H9 (cell line): Measurements from ENCODE around the gene MGAT5. TPM values are rescaled to one million over a fixed set of nuclear protein-coding genes. Genes with fewer than 3 reads are reported as not detected.

Experiments
- DNase-seq: peaks from one replicate; pipeline ENCODE4 v3.0.0-alpha.2; 2017
- H2AFZ ChIP-seq: one replicate; pipeline ENCODE4 v1.6.1; 2013; ENCODE audit warnings: mild to moderate bottlenecking, low read length, control low read depth, moderate library complexity
- H2AK5ac ChIP-seq: 2 replicates; pipeline ENCODE4 v1.6.1; 2013; ENCODE audit warnings: low read length, control low read depth, mixed read lengths; ENCODE audit not compliant: insufficient read length
- H2BK120ac ChIP-seq: one replicate; pipeline ENCODE4 v1.6.1; 2013; ENCODE audit warnings: low read depth, mild to moderate bottlenecking, low read length, control low read depth, inconsistent platforms; ENCODE audit not compliant: poor library complexity, severe bottlenecking
- H2BK12ac ChIP-seq: 2 replicates; pipeline ENCODE4 v1.6.1; 2013; ENCODE audit warnings: low read length, control low read depth, mixed read lengths, low read depth; ENCODE audit not compliant: insufficient read length
- H2BK15ac ChIP-seq: 2 replicates; pipeline ENCODE4 v1.6.1; 2013; ENCODE audit warnings: low read depth, low read length, control low read depth
- H2BK20ac ChIP-seq: one replicate; pipeline ENCODE4 v1.6.1; 2013; ENCODE audit warnings: low read depth, mild to moderate bottlenecking, low read length, control low read depth, inconsistent platforms; ENCODE audit not compliant: poor library complexity, severe bottlenecking
- H2BK5ac ChIP-seq: 2 replicates; pipeline ENCODE4 v1.6.1; 2013; ENCODE audit warnings: low read length, control low read depth, mixed read lengths; ENCODE audit not compliant: insufficient read length
- H3K14ac ChIP-seq: 2 replicates; pipeline ENCODE4 v1.6.1; 2013; ENCODE audit warnings: low read length, control low read depth; ENCODE audit not compliant: insufficient read depth
- H3K18ac ChIP-seq: 2 replicates; pipeline ENCODE4 v1.6.1; 2013; ENCODE audit warnings: low read depth, mild to moderate bottlenecking, mixed read lengths, low read length, control low read depth; ENCODE audit not compliant: insufficient read length
- H3K23ac ChIP-seq: 2 replicates; pipeline ENCODE4 v1.6.1; 2013; ENCODE audit warnings: low read length, control low read depth, mixed read lengths, low read depth; ENCODE audit not compliant: insufficient read length
- H3K23me2 ChIP-seq: 2 replicates; pipeline ENCODE4 v1.6.1; 2013; ENCODE audit warnings: low read depth, mild to moderate bottlenecking, mixed read lengths, low read length, control low read depth; ENCODE audit not compliant: insufficient read length, poor library complexity, severe bottlenecking
- H3K27ac ChIP-seq: 2 replicates; pipeline ENCODE4 v1.5.1; 2013; ENCODE audit warnings: low read length, control low read depth, mixed read lengths, low read depth; ENCODE audit not compliant: insufficient read length
- H3K27me3 ChIP-seq: 2 replicates; pipeline ENCODE4 v1.6.1; 2013; ENCODE audit warnings: low read length, control low read depth, inconsistent platforms; ENCODE audit not compliant: insufficient read depth
- H3K4ac ChIP-seq: 2 replicates; pipeline ENCODE4 v1.6.1; 2013; ENCODE audit warnings: low read depth, mild to moderate bottlenecking, control low read depth, inconsistent platforms, low read length, moderate library complexity
- H3K4me1 ChIP-seq: 2 replicates; pipeline ENCODE4 v1.6.1; 2013; ENCODE audit warnings: low read length, control low read depth, inconsistent platforms; ENCODE audit not compliant: insufficient read depth
- H3K4me2 ChIP-seq: 2 replicates; pipeline ENCODE4 v1.6.1; 2013; ENCODE audit warnings: low read length, control low read depth, mixed read lengths; ENCODE audit not compliant: insufficient read length, insufficient read depth
- H3K56ac ChIP-seq: 2 replicates; pipeline ENCODE4 v1.6.1; 2013; ENCODE audit warnings: low read depth, mild to moderate bottlenecking, mixed read lengths, low read length, control low read depth; ENCODE audit not compliant: insufficient read length
- H3K79me1 ChIP-seq: 2 replicates; pipeline ENCODE4 v1.6.1; 2013; ENCODE audit warnings: low read depth, mild to moderate bottlenecking, moderate library complexity, low read length, control low read depth, inconsistent platforms; ENCODE audit not compliant: insufficient read depth, poor library complexity, severe bottlenecking
- H3K79me2 ChIP-seq: 2 replicates; pipeline ENCODE4 v1.6.1; 2013; ENCODE audit warnings: low read length, control low read depth, inconsistent platforms; ENCODE audit not compliant: insufficient read depth
- H3K9ac ChIP-seq: 2 replicates; pipeline ENCODE4 v1.6.1; 2013; ENCODE audit warnings: low read length, control low read depth, mixed read lengths; ENCODE audit not compliant: insufficient read length; ENCODE audit errors: extremely low read depth
- H3K9me3 ChIP-seq: one replicate; pipeline ENCODE4 v1.6.1; 2013; ENCODE audit warnings: low read depth, low read length, inconsistent platforms; ENCODE audit not compliant: control insufficient read depth
- H3T11ph ChIP-seq: one replicate; pipeline ENCODE4 v1.6.1; 2013; ENCODE audit warnings: mild to moderate bottlenecking, low read length, control low read depth, inconsistent platforms
- H4K20me1 ChIP-seq: one replicate; pipeline ENCODE4 v1.6.1; 2013; ENCODE audit not compliant: control insufficient read depth, insufficient read length, insufficient read depth
- H4K5ac ChIP-seq: 2 replicates; pipeline ENCODE4 v1.6.1; 2013; ENCODE audit warnings: low read depth, mild to moderate bottlenecking, mixed read lengths, low read length, control low read depth; ENCODE audit not compliant: insufficient read length
- H4K8ac ChIP-seq: replicated peaks from 2 replicates; pipeline ENCODE4 v1.6.1; 2013; ENCODE audit warnings: low read length, control low read depth, mixed read lengths, low read depth; ENCODE audit not compliant: insufficient read length
- H4K91ac ChIP-seq: 2 replicates; pipeline ENCODE4 v1.6.1; 2013; ENCODE audit warnings: low read depth, mild to moderate bottlenecking, moderate library complexity, mixed read lengths, low read length, control low read depth; ENCODE audit not compliant: insufficient read length
- H3K27ac Mint-ChIP-seq, 3 experiments: 2 replicates in 2 of 3; 3 replicates in 1 of 3; pipeline ENCODE4 v1.8.0; 2020 to 2021; ENCODE audit warnings: mixed read lengths in 3 of 3, mild to moderate bottlenecking in 1 of 3, moderate library complexity in 1 of 3
- H3K27me3 Mint-ChIP-seq: 2 replicates; pipeline ENCODE4 v1.8.0; 2021; ENCODE audit warnings: low read depth, mild to moderate bottlenecking, moderate library complexity, mixed read lengths
- H3K36me3 Mint-ChIP-seq, 3 experiments: 2 replicates in 2 of 3; 3 replicates in 1 of 3; pipeline ENCODE4 v1.8.0; 2020 to 2021; ENCODE audit warnings: low read depth in 3 of 3, mixed read lengths in 3 of 3; ENCODE audit not compliant: insufficient read depth in 1 of 3
- H3K4me1 Mint-ChIP-seq, 2 experiments: 2 replicates each; pipeline ENCODE4 v1.8.0; 2020; ENCODE audit warnings: mixed read lengths in 2 of 2
- H3K4me3 Mint-ChIP-seq, 2 experiments: 2 replicates in 1 of 2; 3 replicates in 1 of 2; pipeline ENCODE4 v1.8.0; 2020 to 2021; ENCODE audit warnings: mild to moderate bottlenecking in 2 of 2, mixed read lengths in 2 of 2, moderate library complexity in 1 of 2
- H3K9me3 Mint-ChIP-seq, 2 experiments: 2 replicates in 1 of 2; 3 replicates in 1 of 2; pipeline ENCODE4 v1.8.0; 2020; ENCODE audit warnings: mild to moderate bottlenecking in 2 of 2, mixed read lengths in 2 of 2, moderate library complexity in 1 of 2
- WGBS: extraction: QIAGEN DNeasy Blood & Tissue Kit; methylation state at CpG from one replicate; pipeline ENCODE4 v1.1.7; 2013; ENCODE audit warnings: missing lambda C conversion rate, low lambda C conversion rate, mixed read lengths; ENCODE audit not compliant: insufficient read length; ENCODE audit errors: extremely low coverage; 5-methylcytosine and 5-hydroxymethylcytosine counted together
- total RNA-seq: library from RNA; stranded (reverse); gene quantifications from 2 replicates; pipeline ENCODE4 v1.2.1, GENCODE V29; 2021
- TF ChIP-seq, protein P1 (sequence below): fragments of 200-600 bp; sonication (generic); conservative IDR thresholded peaks from 3 replicates; pipeline ENCODE4 v1.8.0; 2021; ENCODE audit warnings: antibody characterized with exemption, mild to moderate bottlenecking

MGAT5 gene
- total RNA-seq, 1 experiment from 2014 or later, result 25.7 TPM

DNA sequence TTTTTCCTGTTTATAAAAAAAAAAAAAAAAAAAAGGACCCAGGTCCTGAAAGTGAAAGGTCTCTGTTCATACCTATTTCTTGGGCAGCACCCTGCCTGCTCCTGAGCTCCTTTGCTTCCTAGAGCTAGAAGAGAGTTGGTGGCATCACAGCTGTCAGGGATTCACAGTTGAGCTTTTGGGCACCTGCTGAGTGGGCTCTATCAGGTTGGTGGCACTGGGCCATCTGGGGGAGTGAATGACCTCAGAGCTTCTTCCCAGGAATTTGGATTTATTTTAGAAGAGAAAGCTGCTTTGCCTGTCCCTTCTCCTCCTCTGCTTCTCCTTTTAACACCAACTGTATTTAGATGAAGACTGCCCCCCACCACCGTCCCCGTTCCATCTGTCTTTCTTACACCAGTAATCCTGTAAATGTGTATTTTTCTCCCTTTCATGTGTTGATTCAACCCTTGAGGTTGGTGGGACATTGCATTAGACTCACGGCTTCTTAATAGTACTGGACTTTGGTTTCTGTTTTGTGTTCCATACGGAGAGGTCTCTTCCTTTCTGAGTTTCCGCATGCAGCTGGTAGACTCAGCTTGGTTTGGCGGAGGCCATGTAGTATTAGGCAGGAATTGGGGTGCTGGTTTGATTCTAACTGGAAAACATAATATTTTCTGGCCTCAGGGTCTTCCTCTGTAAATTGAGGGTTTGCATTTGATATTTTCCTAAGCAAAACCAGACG lies 7.6 kb upstream of the MGAT5 start:
- H4K5ac ChIP-seq, result no peak overlapping the region
- H3K9me3 Mint-ChIP-seq, result no peaks in the 10 kb centered on the region
- TF ChIP-seq, protein P1, sequence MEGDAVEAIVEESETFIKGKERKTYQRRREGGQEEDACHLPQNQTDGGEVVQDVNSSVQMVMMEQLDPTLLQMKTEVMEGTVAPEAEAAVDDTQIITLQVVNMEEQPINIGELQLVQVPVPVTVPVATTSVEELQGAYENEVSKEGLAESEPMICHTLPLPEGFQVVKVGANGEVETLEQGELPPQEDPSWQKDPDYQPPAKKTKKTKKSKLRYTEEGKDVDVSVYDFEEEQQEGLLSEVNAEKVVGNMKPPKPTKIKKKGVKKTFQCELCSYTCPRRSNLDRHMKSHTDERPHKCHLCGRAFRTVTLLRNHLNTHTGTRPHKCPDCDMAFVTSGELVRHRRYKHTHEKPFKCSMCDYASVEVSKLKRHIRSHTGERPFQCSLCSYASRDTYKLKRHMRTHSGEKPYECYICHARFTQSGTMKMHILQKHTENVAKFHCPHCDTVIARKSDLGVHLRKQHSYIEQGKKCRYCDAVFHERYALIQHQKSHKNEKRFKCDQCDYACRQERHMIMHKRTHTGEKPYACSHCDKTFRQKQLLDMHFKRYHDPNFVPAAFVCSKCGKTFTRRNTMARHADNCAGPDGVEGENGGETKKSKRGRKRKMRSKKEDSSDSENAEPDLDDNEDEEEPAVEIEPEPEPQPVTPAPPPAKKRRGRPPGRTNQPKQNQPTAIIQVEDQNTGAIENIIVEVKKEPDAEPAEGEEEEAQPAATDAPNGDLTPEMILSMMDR, result no peak
- no peak overlapping the region for H3K4me3 Mint-ChIP-seq
- WGBS, result no CpG with 5 or more reads among the region's 7 CpGs
- no peak overlapping the region; a peak in 1 of 7 replicates for H3K27ac Mint-ChIP-seq
- H3K27me3 Mint-ChIP-seq, result peaks cover 1% of the 10 kb centered on the region; the same call in 1 of the 2 replicates
- no peak overlapping the region for H3K23ac ChIP-seq
- H3K18ac ChIP-seq, result no peak overlapping the region
- no peak overlapping the region for H3K56ac ChIP-seq
- no peak overlapping the region for H3T11ph ChIP-seq
- H3K4me2 ChIP-seq, result no peak overlapping the region
- no peak overlapping the region for H4K91ac ChIP-seq
- H3K9me3 ChIP-seq, result no peaks in the 10 kb centered on the region
- H3K27me3 ChIP-seq, result no peaks in the 10 kb centered on the region
- H3K27ac ChIP-seq, result no peak overlapping the region
- H3K14ac ChIP-seq, result no peak overlapping the region
- H3K4me1 ChIP-seq, result 0 out of 2 replicates have a peak, but pooled peaks cover 2% of the 10 kb centered on the region
- no peak overlapping the region for H2BK15ac ChIP-seq
- H2AK5ac ChIP-seq, result no peak overlapping the region
- H3K9ac ChIP-seq, result no peak overlapping the region
- no peak for DNase-seq
- H2BK12ac ChIP-seq, result no peak overlapping the region
- H3K79me2 ChIP-seq, result peaks cover 4% of the 10 kb centered on the region; the same call in 1 of the 2 replicates
- H4K8ac ChIP-seq, result no peak overlapping the region
- no peaks in the 10 kb centered on the region for H4K20me1 ChIP-seq
- no peak overlapping the region for H3K4ac ChIP-seq
- H2BK5ac ChIP-seq, result no peak overlapping the region
- no peaks in the 10 kb centered on the region for H3K23me2 ChIP-seq
- H3K79me1 ChIP-seq, result peaks cover 2% of the 10 kb centered on the region
- no peak overlapping the region for H2BK120ac ChIP-seq
- peaks cover 0 to 3% (median 0%) of the 10 kb centered on the region in 3 experiments; a peak in 1 of 7 replicates for H3K36me3 Mint-ChIP-seq
- H2BK20ac ChIP-seq, result no peak overlapping the region
- no peak overlapping the region for H2AFZ ChIP-seq
- H3K4me1 Mint-ChIP-seq, result peaks cover 16 to 20% of the 10 kb centered on the region in 2 experiments
